Measurements from ENCODE around the gene NME7.
"Not testable (repeated sequence)": the region's sequence is repeated elsewhere in the genome, so short reads cannot be mapped to it uniquely, and the experiment has no call there.

The NME7 gene

DNA sequence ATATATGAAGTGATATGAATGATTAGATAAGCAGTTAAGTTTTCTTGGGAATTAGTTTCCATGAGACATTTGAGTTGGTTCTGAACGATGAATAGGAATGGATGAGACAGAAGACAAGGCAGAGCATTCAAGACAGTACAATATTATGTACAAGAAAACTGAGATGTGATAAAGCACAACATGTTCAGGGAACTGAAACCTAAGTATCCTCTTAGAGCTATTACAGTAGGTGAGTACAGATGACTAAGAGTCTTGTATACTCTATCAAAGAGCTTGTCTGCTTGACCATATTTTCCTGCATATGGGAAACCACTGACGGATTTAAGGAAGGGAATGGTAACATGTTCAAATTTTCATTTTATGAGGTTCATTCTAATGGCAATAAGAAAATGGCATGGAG, 61.6 kb downstream of the NME7 start:
- DNase-seq (ENCODE audit: low read depth): no peak

DNA sequence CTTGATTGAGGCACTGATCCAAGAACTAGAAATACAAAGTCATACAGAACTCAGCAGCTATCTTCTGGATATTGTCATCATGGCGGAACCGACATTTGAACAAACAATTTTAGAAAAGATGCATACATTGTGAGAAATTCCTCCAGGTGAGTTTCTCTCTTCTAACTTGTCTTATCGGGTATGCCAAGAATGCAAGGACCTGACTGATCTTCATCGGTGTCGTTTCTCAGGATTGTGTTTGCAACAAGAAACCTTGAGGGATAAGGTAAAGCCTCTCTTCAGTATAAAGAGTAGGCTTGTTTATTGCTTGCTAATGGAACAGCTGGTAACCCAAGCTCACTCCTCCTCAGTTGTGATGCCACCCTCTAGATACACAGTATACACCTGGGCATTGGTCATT, 62.2 kb downstream of the NME7 start:
- DNase-seq (ENCODE audit: low read depth): no peak

DNA sequence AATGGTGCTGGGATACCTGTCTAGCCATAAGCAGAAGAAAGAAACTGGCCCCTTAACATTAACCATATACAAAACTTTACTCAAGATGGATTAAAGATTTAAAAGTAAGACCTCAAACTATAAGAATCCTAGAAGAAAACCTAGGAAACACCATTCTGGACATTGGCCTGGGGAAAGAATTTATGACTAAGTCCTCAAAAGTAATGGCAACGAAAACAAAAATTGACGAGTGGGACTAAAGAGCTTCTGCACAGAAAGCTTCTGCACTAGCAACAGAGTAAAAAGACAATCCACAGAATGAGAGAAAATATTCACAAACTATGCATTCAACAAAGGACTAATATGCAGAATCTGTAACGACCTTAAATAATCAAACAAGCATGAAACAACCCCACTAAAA, 66.7 kb downstream of the NME7 start:
- DNase-seq (ENCODE audit: low read depth): no peak

DNA sequence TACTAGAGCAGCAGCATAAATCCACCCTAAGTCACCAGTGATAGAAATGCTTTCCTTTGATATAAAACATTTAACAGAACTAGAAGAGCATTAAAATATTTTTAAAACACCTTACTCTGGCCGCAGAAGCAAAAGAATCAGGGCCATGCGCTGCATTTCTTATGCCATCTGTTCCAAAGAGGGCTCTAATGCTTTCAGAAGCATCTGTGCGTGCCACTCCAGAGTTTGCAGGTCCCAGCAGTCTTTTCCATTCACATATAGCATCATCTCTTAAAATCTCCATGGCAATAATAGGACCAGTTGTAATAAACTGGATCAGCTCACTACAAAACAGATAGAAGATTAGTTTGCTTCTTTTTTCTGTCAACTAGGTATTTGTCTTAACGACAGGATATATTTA, 69.2 kb downstream of the NME7 start:
- no peak for DNase-seq (ENCODE audit: low read depth)

DNA sequence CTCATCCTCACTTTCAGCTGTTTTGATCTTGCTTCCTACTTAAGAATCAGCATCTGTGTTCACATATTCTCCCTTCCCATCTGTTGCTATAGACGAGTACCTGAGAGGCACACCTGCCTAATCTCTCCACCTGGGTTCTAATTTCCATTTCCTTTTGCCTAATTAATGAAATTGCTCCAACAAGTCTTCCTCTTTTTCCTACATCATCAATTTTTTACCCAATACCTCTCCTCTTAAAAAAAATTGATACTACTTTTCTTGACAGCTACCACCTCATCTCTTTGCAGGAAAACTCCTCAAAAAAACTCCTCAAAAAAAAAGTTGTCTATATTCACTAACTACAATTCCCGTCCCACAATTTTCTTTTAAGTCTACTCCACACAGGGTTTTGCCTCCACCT, 71.8 kb downstream of the NME7 start:
- DNase-seq (ENCODE audit: low read depth): no peak

DNA sequence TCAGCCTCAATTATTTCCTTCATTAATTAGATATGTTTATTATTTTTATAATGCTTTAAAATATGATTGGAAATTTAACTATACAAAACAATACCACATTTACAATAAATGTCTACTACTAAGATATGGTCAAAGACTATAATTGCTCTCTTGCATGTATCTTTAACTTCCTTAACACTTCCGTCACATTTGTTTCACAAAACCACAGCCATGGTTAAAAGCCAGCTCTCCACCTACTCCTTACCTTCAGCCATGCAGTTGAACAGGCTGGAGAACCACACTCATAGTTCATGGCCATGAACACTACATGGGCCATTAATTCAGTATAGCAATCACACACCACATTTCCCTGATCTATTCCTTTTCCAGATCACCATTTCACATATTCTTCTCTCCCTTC, 72.2 kb downstream of the NME7 start:
- DNase-seq (ENCODE audit: low read depth): no peak

DNA sequence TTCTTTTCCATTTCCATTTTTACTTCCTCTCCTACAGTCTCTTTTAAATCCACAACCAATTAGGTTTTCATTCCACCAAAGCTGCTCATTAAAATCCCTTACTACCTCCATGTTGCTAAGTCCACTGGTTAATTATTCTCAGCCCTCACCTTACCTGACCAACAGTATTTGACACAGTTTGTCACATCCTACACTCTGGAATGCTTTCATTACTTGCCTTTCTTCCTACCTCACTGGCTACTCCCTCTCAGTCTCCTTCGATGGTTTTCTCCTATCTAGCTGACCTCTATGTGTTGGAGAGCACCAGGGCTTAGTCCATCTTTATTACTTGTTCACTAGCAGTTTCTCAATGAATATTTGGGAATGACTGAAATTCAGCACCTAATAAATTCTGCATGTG, 78.6 kb downstream of the NME7 start:
- no peak for DNase-seq (ENCODE audit: low read depth)

DNA sequence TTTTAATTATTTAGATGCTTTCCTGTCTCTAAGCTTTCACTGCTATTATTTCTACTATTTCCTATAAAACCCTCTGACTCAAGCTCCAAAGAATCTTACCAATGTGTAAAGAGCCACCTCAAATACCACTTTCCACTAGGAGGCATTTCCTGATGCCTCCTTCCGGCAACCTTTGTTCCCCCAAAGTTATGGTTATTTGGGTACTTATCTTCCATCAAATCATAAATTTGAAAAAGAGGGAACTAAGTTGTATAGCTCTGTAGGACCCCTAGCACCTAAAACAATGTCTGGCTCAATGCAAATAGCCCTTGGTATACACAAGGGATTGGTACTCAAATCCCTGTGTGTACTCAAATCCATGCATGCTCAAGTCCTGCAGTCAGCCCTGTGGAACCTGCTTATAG, 79.6 kb downstream of the NME7 start:
- DNase-seq (ENCODE audit: low read depth): peak; percentile 49

DNA sequence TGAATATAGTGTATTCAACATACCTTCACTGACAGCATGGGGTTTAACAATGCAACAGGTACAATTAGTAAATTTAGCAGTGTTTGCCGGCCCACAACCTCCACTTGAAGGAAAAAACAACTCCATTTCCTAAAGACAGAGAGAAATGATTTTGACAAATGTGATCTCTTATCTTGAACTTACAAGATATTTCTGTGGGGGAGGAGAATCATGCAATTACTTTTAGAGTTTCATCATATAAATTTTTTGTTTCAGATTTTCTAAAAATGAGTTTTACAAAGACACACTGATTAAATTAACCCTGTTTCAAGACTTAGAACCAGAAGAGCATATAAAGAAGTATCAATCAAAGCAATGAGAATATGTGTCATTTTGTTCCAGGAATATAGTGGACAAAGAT, 80.3 kb downstream of the NME7 start:
- DNase-seq (ENCODE audit: low read depth): peak; percentile 55

DNA sequence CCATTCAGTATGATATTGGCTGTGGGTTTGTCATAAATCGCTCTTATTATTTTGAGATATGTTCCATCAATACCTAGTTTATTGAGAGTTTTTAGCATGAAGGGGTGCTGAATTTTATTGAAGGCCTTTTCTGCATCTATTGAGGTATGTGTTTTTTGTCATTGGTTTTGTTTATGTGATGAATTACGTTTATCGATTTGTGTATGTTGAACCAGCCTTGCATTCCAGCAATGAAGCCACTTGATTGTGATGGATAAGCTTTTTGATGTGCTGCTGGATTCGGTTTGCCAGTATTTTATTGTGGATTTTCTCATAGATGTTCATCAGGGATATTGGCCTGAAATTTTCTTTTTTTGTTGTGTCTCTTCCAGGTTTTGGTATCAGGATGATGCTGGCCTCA, 86.0 kb downstream of the NME7 start:
- not testable (repeated sequence) for DNase-seq (ENCODE audit: low read depth)

DNA sequence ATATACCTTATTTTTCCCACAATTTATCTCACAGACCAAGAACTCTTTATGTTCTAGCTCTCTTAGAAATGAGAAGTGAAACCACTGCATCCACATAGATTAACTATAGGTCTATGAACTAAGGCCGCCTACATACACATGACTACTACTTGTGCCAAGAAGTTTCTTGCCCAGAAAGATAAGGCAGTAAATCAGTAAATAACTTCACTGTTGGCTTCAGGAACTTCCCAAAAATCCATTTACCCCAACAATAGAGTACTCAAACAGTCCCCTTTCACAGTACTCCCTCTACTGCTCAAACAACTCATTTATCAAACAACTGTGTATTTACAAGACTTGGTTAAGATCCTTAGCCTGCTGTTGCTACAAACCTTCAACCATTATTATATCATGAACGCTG, 96.5 kb downstream of the NME7 start:
- no peak for DNase-seq (ENCODE audit: low read depth)

DNA sequence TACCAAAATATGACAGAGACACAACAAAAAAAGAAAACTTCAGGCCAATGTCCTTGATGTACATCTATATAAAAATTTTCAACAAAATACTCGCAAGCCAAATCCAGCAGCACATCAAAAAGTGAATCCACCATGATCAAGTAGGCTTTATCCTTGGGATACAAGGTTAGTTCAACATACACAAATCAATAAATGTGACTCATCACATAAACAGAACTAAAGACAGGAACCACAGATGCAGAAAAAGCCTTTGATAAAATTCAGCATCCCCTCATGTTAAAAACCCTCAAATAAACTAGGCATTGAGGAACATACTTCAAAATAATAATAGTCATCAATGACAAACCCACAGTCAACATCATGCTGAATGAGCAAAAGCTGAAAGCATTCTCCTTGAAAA, 101.5 kb downstream of the NME7 start:
- DNase-seq (ENCODE audit: low read depth): no peak

DNA sequence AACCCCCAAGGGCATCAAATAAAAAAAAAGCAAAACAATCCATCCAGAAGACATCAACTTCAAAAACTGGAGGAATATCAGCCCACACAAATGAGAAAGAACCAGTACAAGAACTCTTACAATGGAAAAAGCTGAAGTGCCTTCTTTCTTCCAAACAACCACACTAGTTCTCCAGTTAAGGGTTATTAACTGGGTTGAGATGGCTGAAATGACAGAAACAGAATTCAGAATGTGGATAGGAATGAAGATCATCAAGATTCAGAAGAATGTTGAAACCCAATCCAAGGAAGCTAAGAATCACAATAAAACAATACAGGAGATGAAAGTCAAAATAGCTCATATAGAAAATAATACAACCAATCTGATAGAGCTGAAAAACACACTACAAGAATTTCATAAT, 104.5 kb downstream of the NME7 start:
- DNase-seq (ENCODE audit: low read depth): no peak

DNA sequence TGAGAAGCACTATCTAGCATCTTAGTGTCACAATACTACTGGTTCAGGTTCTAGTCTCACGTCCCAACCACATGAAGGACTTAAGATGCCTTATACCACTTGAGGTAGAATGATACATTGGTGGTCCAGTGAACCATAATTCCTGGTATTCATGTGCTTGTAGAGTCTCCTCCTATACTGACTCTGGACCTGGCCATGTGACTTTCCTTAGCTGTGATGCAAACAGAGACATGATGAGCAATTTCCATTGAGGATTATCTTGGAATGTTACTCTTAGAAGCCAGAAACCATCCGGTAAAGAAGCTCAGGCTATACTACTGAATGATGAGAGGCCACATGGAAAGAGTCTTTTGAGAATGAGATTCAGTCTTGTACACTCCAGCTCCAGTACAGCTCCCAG, 105.7 kb downstream of the NME7 start:
- DNase-seq (ENCODE audit: low read depth): peak; percentile 73

DNA sequence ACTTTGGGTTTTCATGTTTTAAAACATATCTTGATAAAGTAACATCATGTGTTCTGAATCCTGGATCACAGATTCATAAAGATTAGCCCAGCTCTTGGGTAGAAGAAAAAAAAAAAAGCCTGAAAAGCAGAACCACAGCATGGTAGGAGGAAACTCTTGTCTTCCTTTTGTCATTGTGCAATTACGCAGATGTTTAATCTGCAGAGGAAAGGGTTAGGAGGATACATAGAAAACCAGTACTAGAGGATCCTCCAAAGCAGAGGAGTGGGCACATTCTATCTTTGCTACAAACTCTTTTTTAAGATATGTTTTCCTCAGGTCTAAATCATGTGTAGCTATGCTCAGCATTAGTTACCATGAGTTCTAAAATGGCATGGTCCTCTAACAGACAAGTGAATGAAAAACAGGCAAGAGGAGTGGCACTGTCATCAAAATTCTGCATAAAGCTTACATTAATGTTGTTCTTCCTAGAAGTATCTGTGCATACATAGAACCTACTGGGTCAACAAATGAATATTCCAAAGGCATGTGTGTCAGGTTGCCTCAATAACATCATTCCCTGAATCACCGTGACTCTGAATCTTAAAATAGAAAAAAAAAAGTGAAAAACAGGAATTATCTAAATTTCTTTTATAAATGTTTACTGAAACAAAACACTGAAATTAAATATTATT, 107.0 kb downstream of the NME7 start:
- no peak for DNase-seq (ENCODE audit: low read depth)

DNA sequence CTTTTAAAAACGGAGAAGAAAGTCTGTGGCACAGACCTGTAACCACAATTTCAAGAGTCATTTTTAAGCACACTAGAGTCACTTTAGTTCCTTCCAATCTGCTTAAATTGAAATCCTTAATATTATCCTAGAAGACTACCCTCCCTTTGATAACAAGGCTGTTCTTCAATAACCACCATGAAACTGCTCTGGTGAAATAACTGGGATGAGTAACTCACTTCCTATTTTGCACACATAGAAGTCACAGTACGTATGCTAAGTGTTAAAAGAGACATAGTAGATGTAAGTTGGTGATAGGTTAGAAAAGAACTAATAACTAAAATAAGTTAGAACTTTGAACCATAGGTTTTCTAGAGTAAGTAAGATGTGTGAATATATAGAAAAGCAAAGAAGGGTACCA, 107.8 kb downstream of the NME7 start:
- no peak for DNase-seq (ENCODE audit: low read depth)

DNA sequence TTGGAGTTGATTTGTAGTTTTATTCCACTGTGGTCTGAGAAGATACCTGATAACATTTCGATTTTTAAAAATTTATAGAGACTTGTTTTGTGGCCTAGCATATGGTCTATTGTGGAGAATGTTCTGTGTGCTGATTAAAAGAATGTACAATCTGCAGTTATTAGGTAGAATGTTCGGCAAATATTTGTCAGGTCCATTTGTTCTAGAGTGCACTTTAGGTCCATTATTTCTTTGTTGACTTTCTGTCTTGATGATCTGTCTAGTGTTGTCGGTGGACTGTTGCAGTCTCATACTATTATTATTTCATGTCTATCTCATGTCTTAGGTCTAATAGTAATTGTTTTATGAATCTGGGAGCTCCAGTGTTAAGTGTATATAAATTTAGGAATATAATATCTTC, 116.8 kb downstream of the NME7 start:
- DNase-seq (ENCODE audit: low read depth): no peak

DNA sequence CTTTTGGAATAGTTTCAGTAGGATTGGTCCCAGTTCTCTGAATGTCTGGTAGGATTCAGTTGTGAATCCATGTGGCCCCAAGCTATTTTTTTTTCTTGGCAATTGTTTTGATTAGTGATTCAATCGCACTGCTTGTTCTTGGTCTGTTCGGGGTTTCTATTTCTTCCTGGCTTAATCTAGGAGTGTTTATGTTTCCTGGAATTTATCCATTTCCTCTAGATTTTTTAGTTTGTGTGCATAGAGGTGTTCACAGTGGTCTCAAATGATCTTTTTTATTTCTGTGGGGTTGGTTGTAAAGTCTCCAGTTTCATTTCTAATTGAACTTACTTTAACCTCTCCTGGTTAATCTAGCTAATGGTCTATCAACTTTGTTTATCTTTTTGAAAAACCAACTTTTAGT, 117.6 kb downstream of the NME7 start:
- no peak for DNase-seq (ENCODE audit: low read depth)

DNA sequence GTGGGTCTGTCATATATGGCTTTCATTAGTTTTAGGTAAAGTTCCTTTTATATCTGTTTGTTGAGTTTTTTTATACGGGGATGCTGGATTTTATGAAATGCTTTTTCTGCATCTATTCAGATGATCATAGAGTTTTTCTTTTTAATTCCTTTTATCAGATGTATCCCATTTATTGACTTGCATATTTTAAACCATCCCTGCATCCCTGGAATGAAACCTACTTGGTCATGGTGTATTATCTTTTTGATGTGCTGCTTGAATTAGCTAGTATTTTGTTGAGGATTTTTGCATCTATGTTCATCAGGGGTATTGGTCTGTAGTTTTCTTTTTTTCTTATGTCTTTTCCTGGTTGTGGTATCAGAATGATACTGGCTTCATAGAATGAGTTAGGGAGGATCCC, 118.0 kb downstream of the NME7 start:
- peak; percentile 58 for DNase-seq (ENCODE audit: low read depth)

DNA sequence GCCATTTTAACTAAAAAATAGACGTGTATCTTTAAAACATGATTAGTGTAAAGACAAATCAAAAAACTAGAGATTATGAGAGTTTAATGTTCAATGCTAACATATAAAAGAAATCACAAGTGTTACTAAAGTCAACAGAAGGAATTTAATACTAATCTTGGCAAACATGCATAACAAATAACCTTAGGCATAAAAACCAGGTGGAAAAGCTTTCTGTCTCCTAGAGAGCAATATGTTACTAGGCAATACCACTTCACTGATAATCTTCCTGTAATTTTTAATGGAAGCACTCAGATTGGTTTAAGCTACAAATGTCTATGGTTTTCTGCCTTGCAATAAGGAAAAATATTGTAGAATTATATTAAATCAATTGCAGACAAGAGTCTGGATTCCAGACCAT, 121.9 kb downstream of the NME7 start:
- DNase-seq (ENCODE audit: low read depth): no peak

DNA sequence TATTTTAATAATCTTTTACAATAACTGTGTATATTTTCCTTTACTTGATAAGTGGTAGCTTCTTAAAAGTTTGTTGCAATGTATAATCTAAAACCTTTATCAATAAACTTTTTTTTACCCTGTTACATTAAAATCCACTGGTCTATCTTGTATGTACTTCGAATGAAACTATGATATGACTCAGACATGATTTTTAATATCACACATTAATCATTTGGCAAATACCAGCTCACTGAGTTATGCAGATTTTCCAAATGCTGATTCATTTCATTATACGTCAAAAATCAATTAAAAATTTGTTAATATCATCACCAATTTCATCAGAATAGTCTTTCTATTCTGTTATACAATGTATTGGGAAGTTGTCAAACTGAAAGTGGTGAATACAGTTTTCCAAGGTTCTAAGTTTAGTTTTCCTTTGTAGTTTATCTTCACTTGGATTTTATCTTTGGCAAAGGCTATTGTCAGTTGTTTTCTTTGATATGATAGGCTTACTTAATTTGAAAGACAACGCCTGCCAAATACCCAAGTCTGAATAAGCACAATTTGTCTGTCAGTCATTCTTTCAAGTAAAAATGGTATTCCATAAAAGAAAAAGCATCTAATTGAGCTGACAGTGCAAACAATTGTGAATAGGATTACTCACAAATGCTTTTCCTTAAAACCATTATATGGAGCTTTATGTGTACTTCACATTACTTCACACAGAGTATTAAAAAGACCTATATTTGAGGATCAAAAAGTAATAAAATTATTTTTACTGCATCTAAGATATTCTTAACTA, 127.0 kb downstream of the NME7 start:
- DNase-seq (ENCODE audit: low read depth): peak; percentile 20

DNA sequence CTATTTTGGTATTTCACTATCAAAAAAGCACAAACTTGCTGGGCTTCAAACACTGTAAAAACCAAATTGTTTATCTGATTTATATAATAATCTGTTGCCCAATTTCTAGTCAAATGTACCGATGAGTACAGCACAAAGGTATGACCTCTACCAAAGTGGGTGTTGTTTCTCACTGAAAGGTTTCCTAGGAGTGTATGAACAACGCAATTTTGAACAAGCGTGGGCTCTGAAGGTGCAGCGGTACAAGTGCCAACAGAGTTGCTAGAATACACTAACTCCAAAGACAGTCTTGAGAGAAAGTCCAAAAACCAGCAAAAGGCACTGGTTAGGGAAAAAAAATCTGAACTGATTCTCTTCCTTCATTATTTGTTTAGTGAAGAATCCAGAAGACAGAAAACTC, 130.7 kb downstream of the NME7 start:
- no peak for DNase-seq (ENCODE audit: low read depth)

DNA sequence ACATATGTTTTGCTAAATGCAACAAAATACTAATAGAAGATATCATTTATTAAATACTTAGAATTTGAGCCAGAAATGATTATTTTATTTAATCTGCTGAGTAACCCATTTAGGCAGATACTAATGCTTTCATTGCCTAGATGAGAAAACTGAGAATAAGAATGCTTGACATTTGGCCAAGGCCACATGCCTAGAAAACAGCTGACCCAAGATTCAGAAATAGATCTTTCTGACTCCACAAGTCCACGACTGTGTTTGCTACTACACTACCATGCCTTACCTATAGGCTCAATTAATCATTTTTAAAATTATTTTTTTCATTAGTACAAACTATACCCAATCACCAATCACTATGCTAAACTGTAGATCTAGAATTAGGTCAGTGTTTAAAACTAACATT, 131.5 kb downstream of the NME7 start:
- peak; percentile 12 for DNase-seq (ENCODE audit: low read depth)

DNA sequence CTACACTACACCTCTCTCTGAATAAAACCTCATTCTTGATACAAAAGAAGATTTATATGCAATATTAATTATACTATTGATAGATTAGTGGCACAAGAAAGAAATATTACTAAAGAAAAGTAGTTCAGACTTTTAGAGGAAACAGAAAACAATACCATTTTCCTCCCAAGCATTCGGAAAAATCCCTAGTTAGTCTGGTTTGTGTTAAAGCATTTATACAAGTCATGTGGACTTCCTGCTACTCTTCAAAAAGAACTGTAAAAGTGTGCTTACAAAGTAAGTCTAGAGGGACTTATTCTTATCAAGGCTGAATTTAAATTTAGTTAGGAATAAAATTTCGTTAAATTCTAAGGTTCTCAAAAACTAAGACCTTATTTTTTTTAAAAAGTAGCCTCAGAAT, 132.0 kb downstream of the NME7 start:
- DNase-seq (ENCODE audit: low read depth): no peak

Data from amniotic epithelial cell (primary cell).